Activated CD4-positive, alpha-beta T cell treated with anti-CD3 and anti-CD28 coated beads for 48 hours (primary cell): ENCODE data around the gene RAPGEF4.
"Not testable (repeated sequence)": the region's sequence is repeated elsewhere in the genome, so short reads cannot be mapped to it uniquely, and the experiment has no call there.

ENCODE experiments used
- DNase-seq: peaks from one replicate; pipeline ENCODE4 v3.0.0-alpha.2; 2020

Gene RAPGEF4

DNA sequence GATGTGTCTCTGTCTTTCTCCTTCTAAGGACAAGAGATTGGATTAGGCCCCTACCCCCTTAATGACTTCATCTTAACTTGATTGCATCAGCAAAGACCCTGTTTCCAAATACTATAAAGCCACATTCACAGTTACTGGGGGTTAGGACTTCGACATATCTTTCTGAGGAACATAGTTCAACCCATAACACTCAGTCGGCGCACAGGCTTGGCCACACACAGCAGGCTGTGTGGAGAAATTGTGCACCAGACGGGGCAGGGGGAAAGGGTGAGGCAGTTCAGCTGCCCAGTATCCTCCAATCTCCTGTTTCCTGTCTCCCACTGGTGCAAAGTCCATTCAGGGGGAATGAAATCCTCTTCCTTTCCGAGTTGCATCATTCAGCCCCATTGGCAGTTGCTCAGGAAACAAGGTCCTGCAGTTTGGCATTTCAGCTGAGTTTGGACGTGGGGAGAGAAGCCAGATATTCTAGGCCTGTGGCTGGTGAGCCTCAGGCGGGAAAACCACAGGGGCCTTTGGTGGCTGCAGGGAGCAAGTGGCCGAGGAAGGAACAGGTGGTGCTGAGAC lies 9.4 kb upstream of the RAPGEF4 start:
- DNase-seq = no peak

DNA sequence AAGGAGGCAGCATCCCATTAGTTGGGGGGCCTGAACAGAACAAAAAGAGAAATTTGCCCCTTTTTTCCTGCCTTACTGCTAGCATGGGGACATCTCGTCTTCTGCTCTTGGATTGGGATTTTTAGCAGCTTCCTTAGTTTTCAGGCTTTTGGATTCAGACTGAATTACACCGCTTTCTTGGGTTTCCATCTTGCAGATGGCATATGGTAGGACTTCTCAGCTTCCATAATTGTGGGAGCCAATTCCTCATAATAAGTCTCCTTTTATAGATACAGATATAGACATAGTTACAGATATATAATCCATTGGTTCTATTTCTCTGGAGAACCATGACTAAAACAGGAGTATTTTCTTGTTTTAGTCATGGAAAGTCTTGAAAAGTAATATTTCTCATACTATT lies 5.2 kb upstream of the RAPGEF4 start:
- no peak for DNase-seq

DNA sequence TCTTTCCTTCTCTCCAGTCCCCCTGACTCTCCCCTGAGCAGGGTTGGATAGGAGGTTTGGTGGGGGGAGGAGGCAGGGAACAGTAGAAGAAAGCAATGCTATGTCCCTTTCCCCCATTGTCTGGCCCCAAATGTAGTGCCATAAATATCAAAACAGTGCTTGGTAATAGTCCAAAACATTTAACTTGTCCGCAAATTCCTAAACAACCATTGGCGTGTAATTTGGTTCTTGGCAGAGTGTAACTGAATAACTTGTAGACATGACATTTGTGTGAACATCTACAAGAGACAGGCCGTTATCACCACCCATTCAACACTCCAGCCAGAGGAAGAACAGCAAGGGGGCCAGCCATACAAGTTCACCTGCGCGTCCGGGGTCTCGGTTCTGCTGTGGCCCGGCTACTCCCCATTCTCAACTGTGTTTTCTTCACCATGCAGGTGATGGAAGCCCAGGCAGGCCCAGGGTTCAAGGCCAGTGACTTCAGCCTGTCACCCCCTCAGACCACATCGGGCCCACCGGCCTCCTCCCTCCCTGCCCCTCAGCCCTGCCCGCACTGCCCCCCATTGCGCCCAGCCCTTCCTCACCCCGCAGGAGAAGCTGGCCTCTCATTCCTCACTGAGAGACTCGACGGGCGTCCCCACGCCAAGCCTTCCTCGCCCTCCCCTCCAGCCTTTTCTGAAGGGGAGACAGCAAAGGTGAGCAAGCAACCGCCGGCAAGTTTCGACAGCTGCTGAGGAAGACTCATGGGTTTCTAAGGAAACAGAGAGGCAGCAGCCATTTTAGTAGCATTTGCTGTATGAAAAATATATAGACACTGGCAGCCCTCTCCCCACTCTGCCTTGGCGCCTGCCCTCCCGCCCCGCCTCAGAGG lies 699 bp upstream of the RAPGEF4 start:
- peak; percentile 62 for DNase-seq

DNA sequence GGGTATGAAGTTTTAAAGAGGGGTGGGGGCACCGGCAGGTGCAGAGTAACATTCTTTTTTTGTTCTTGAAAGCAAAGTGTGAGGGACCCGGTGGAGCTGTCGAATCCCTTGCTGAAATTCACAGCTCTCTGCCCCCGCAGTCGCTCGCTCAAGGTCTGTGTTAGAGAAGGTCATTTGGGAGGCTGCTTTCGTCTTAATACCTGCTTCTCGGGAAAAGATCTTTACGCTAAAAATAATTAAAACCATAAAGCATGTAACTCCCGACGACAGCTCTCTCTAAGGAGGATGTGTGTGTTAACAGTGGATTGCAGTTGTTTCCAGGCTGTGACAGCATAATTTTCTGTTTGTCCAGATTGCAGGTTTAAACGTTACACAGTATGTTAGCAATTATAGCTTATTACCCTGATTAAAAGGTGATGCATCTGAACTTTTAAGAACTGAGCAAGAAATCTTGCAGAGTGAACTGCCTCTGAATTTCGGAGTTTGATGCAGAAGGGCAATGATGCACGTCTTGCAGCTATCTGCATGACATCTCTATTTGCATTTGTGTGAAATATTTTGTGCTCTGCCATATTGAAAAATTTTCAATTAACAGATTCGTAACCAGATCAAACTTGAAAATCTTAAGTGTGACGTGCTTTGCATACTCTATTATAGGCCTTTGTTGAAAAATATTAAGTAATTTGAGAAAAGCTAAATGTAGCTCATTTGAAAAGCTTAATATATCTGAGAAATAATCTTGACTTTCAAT lies 954 bp downstream of the RAPGEF4 start:
- no peak for DNase-seq

DNA sequence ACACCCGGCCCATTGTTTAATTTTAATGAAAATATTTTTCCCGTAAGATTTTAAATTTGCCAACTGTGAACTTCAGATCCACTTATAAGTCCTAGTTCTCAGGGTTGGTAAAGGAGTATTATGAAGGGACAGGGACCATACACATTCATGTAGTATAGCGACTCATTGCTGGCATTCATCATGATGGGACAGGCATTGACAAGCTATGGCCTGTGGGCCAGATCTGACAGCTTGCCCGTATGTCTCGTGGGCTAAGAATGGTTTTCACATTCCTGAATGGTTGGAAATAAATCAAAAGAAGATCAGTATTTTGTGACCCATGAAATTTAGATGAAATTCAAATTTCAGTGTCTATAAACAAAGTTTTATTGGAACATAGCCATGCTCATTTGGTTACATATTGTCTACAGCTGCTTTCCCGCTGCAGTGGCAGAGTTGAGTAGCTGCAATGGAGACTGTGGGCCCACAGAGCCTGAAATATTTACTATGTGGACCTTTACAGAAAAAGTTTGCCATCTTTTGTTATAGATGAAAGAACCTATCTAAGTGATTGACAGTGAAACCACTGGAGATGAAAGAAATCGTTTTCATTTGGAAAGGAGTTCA lies 4.1 kb downstream of the RAPGEF4 start:
- no peak for DNase-seq

DNA sequence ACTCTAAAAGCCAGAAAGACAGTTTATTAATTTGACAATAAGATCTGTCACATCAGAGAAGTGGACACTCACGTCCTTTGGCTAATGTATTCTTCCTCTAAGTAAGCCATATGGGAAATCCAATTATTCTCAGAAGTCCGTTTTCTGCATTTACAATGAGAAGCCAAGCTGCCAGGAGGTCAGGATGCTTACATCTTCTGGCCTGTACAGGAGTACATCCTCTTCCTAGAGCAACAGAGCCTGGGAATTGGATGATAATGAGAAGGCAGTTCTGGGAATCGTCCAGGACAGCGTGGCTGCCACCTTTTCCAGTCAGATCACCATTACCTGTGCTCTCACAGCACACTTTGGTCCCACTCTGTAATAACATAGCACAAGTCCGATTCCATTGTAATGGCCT lies 5.2 kb downstream of the RAPGEF4 start:
- DNase-seq = no peak

DNA sequence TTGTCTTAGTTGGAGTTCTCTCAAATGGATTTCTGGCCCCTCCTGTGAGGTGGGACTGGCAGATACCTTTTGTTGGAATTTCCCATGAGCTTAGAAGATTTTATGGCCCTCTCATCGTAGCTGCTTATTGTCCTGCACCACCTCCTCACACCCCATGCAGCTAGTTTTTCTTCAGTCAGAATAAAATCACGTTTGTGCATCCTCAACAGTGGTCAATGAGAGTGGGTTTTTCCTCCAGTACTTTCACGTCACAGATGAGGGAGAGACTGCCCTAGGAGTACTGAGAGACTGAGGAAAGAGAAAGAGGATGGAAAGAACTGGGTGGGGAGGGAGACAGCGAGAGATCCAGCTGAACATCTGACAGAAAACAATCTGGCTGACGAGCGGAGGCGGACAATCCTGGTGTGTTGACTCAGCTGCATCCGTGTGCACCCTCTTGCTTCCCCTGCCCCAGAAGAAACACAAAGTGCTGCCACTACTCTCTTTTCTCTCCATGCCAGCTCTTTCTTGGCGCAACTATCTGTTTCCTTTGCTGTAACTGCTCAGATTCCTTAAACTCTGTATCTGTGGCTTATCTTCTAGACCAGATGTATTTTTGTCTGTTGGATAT lies 7.4 kb downstream of the RAPGEF4 start:
- no peak for DNase-seq

DNA sequence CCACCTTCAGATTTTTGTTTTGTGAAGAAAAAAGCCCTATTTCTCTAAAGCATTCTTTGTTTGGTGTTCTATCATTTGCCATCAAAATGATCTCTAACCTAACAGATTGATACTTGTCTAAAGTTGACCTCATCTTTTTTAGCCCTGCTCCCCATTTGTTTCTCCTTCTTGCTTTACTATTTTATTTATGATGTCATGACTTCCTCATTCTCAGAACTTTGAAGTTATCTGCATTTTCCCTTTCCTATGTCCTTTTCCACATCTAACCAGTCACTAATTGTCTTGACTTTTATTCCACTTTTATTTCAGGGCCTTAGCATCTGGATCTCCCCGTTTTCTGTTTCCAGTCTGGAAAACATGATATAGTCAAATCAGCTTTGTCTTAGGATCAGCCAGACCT lies 8.3 kb downstream of the RAPGEF4 start:
- no peak for DNase-seq

DNA sequence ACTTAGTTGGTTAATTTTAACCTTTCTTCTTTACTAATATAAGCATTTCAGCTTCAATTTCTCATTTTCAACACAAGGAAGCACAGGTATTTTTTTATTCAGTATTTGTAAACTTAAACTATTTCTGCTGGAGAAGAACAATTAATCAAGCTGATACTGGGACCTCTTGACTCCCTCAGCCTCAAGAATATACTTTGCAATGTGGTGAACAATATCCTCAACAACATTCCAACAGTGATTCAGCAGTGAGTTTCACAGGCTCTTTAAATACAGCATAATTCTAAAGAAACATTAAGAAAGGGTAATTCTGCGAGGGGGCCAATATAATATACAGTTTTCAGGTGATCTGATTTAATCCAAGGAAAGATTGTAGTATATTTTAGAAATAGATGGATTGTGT lies 10.0 kb downstream of the RAPGEF4 start:
- DNase-seq = no peak

DNA sequence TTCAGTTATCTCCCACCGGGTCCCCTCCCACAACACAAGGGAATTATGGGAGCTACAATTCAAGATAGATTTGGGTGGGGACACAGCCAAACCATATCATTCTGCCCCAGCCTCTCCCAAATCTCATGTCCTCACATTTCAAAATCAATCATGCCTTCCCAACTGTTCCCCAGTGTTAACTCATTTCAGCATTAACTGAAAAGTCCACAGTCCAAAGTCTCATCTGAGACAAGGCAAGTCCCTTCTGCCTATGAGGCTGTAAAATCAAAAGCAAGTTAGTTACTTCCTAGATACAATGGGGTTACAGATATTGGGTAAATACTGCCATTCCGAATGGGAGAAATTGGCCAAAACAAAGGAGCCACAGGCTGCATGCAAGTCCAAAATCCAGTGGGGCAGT lies 12.9 kb downstream of the RAPGEF4 start:
- not testable (repeated sequence) for DNase-seq

DNA sequence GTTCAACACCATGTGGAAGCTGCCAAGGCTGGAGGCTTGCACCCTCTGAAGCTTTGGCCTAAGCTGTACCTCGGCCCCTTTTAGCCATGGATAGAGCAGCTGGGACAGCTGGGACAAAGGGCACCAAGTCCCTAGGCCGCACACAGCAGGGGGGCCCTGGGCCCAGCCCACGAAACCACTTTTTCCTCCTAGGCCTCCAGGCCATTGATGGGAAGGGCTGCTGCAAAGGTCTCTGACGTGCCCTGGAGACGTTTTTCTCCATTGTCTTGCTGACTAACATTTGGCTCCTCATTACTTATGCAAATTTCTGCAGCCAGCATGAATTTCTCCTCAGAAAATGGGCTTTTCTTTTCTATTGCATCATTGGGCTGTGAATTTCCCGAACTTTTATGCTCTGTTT lies 13.7 kb downstream of the RAPGEF4 start:
- DNase-seq = no peak

DNA sequence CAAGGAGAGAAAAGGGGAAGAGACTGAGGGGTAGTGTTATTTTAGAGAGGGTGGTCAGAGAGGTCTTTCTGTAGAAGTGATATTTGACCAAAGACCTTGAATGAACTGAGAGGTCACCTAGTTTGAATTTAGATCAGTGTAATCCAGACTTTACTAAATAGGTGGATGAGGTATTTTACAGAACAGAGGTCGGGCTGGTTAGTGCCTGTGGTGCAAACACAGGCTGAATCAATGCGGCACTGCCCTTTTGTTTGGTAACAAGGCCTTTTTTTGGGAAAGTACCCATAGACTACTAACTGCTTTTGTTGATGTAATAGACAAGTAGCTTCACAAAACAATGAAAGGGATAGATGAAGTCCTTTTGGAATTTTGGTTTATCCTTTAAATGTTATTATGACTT lies 15.9 kb downstream of the RAPGEF4 start:
- DNase-seq = no peak

DNA sequence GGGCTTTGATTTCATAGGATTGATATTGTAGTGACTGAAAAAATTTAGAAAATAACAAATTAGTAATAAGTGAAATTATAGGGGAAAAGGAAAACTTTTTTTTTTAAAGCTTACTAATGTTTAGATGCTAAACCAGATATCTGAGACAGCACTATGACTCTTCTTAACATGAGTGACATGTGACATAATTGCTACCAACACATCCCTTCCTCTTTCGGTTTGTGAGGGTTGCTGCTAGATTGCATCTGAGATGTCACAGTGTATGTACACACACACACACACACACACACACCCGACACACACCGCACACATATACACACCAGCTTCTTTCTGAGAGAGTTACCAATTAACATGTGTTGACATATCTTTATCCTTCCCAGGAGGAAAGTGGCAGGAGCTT lies 18.0 kb downstream of the RAPGEF4 start:
- DNase-seq = no peak

DNA sequence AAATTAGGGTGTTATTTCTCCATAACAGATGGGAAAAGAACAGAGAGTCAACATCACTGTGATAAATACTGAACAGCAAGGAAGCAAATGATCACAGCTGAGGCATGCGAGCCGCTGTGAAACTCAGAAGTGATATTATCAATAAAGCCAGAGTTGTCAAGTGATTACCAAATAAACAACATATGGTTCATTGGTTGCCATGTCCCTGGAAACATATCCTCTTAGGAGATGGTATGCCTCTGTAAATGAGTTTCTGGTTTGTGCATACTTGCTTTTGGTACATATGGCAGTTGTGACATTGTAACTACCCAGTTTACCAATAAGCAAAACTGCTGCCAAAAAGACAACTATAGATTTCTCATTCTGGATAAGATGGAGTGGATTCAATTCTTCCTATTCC lies 23.8 kb downstream of the RAPGEF4 start:
- DNase-seq = no peak

DNA sequence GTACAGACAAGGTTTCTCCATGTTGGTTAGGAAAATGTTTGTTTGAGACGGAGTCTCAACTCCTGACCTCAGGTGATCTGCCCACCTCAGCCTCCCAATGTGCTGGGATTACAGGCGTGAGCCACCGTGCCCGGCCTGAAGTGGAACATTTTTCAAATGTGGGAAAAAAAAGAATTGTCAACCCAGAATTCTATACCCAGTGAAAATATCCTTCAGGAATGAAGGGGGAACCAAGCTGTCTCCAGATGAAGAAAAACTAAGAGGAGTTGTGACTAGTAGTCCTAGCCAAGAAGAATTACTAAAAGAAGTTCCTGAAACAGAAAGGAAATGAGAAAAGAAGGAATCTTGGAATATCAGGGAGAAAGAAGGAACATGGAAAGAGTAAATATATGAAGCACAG lies 25.7 kb downstream of the RAPGEF4 start:
- DNase-seq = no peak

DNA sequence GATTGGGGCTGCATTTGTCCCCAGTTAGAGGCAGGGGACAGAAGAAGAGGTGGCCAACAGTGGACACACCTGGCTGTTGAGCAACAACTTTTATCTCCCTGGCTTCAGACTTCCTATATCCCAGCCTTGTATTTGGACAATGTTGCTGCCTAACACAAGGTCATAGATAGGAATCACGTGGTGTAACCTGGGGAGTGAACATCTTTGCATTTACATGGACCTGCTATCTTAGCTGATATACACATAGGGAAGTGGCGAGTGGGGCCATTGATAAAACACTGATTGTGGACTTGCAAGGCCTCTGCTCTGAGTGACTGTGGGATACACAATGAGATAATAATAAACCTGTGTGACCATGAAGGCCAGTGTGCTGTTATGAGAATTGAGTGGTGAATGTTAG lies 26.9 kb downstream of the RAPGEF4 start:
- no peak for DNase-seq

DNA sequence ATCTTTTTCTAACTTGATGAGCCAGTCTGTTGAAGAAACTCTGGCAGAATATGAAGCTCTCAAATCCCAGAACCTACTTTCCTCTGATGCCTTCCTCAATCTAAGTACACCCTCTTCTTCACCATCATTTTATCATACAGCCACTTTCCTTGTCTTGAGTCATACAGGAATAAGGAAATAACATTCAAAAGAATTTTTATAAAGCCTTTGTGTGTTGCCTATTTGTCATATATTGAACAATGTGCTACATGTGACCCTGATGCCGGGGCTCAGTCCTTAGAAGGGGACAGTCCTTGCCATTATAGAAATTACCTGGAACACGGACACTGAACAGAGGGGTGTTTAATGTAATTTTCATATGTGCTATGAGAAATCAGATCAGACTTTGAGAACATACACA lies 27.4 kb downstream of the RAPGEF4 start:
- DNase-seq = no peak

DNA sequence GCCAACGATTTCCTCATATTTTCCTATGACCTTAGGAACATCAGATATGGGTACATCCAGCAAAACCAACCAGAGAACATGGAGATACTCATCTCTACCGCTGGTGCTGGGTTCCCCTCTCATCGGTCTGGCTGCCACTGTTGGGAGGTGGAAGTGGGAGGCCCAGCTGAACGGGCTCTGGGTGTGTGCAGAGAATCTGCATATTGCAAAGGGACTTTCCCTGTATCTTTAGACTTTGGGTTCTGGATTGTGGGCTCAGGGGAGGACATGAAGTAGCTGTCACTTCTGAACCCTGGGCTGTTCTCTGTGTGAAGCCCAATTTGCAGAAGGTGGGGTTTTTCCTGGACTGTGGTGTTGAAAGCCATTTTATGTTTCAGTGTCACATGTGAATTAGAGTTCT lies 30.0 kb downstream of the RAPGEF4 start:
- DNase-seq = no peak

DNA sequence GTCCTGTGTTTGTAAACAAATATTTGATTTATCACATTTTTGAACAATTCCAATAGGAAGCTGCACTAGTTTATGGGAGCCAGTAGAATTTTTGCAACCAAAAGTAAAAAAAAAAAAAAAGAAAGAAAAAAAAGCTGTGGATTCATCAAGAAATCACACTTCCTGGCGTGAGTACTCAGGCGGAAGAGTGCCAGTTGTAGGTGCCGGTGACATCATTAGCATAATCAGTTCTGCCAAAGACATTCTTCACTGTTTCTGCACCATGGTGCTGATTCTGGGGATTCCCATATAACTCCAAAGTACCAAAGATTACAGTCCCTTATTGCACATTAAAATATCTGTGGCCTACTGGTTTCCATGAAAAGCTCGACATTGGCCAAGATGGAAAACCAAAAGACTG lies 32.8 kb downstream of the RAPGEF4 start:
- DNase-seq = no peak

DNA sequence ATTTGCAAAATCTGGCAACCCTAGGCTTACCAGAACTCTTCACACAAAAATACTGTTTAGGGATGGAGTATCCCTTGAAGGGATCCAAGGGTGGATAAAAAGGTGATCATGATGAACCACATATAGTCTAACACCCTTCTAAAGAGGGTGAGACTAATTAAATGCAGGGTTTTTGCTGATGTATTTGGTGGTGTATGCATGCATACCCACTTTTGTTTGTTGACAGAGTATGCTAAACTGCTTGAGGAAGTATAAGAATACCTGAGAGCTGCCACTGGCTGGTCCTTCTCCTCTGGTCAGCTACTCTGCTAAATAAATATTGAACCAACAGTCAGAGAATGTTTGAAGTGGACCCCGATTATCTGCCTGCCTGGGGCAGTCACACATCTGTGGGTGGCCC lies 34.2 kb downstream of the RAPGEF4 start:
- DNase-seq = no peak

DNA sequence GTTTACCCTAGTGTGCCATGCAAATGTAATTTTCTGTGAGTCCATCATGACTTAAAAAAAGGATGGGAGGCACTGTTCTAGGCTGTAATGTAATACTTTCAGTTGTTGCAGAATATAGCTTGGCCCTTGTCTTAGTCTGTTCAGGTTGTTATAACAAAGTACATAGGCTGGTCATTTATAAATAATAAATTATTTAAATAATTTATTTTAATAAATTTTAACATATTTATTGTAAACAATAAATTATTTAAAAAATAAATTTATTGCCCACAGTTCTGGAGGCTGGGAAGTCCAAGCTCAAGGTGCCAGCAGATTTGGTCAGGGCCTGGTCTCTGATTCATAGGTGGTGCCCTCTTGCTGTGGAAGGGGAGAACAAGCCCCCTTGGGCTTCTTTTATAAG lies 35.2 kb downstream of the RAPGEF4 start:
- DNase-seq = no peak

DNA sequence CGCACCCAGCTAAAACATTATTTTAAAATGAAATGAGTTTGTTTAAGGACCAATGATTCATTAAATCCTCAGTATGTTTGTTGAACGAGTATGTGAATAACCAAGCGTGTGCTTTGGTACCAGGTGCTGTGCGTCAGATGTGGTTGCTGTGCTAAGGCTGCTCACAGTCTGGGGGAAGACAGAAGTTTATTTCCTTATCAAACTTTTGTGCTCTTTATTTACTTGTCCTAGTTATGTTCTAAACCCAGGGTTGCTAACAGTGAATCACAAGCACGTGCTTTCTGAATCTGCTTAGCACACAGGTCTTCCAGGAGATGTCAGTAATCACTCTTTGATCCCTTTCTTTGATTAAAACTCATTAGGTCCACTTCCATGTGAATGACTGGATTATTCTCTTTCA lies 37.0 kb downstream of the RAPGEF4 start:
- DNase-seq = no peak

DNA sequence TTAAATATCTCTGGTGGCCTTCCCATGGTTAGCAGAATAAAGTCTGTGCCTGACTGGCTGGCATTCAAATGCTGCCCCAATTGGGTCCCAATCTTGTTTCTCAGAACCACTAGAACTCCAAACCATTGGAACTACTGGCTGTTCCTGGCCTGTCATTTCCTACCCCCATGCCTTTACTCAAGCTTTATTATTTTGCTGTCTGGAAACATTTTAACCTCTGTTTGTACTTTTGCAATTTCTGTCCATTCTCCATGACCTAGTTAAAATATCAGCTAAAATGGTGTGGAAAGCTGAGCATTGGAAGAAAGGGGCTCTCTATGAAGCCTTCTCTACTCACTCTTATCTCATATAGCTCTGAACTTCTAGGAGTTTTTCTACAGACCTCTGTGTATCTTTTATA lies 38.7 kb downstream of the RAPGEF4 start:
- no peak for DNase-seq
